SU-DHL-6 (cell line): ENCODE measurements around the gene INSC.

Experiments used
- EZH2phosphoT487 ChIP-seq: fragments of 200-600 bp; sonication (generic), shearing (Covaris generic); conservative IDR thresholded peaks from 2 replicates; pipeline ENCODE4 v1.6.1; 2018; ENCODE audit warnings: mild to moderate bottlenecking, antibody characterized with exemption, low read length, moderate library complexity, mixed read lengths
- TF ChIP-seq, protein P1 (sequence below): fragments of 200-600 bp; sonication (generic); IDR thresholded peaks from one replicate; pipeline ENCODE4 v1.5.1; 2017; ENCODE audit warnings: antibody characterized with exemption, mild to moderate bottlenecking, low read length, moderate library complexity; ENCODE audit not compliant: insufficient read depth, poor library complexity, severe bottlenecking

DNA sequence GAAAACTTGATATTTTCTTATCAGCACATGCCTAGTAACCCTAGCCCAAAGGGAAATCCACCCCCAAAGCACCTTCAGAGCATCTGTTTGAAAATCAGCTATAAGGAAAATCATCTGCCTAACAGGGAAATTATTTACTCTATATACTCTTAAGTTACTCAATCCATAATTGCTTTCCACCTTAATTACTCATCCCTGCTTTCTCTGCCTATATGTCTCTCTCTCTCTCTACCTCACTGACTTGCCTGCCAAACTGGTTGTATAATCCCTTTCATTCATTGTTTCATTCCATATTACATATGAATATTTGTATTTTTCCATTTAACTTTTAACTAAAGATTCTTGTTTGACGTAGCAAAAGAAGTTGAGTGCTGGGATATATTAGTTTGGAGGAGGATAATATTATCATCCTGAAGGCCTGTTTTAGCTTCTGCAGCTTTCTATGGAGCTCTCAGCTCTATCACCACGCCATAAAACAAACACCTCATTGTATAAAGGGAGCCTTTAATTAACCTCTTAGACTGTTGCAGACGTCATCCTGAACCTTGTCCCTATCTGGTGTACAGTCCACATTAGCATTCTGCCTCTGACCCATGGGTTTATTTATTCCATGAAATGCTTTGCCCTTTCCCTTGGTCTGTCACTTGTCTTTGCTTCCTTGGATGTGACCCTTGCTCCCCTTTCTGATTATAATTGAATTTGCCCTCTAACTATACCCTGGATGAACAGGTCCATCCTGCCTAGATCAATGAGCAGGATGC is 98.9 kb downstream of the INSC start:
- TF ChIP-seq, protein P1, sequence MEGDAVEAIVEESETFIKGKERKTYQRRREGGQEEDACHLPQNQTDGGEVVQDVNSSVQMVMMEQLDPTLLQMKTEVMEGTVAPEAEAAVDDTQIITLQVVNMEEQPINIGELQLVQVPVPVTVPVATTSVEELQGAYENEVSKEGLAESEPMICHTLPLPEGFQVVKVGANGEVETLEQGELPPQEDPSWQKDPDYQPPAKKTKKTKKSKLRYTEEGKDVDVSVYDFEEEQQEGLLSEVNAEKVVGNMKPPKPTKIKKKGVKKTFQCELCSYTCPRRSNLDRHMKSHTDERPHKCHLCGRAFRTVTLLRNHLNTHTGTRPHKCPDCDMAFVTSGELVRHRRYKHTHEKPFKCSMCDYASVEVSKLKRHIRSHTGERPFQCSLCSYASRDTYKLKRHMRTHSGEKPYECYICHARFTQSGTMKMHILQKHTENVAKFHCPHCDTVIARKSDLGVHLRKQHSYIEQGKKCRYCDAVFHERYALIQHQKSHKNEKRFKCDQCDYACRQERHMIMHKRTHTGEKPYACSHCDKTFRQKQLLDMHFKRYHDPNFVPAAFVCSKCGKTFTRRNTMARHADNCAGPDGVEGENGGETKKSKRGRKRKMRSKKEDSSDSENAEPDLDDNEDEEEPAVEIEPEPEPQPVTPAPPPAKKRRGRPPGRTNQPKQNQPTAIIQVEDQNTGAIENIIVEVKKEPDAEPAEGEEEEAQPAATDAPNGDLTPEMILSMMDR = no peak
- no peak for TF ChIP-seq EZH2phosphoT487
